ENCODE data around the gene CDC7.
"Not testable (repeated sequence)": the region's sequence is repeated elsewhere in the genome, so short reads cannot be mapped to it uniquely, and the experiment has no call there.

CDC7 gene

GRCh38 chr1:91500756-91501522 lies at the start of gene CDC7:
Gene CDC7, plus strand, starts transcription at chr1:91500851. Its CDS starts 866 bp downstream, at chr1:91501717.
- peak; percentile 17 for TF ChIP-seq CTCF (IDR thresholded peaks at IDR 0.05; ENCODE audit: insufficient read depth, low read depth, low read length, missing control alignments)
- DNase-seq (ENCODE audit: low read depth): peak; percentile 95
- H3K4me3 ChIP-seq (ENCODE audit: low read depth, low read length): peak within 1 kb of the TSS; percentile 88

GRCh38 chr1:91454136-91454535 lies 46.5 kb upstream of the CDC7 start:
- TF ChIP-seq CTCF (IDR thresholded peaks at IDR 0.05; ENCODE audit: insufficient read depth, low read depth, low read length, missing control alignments): no peak
- DNase-seq (ENCODE audit: low read depth): no peak

GRCh38 chr1:91455334-91455733 lies 45.3 kb upstream of the CDC7 start:
- H3K4me3 ChIP-seq (ENCODE audit: low read depth, low read length): no peak overlapping the region
- no peak for TF ChIP-seq CTCF (IDR thresholded peaks at IDR 0.05; ENCODE audit: insufficient read depth, low read depth, low read length, missing control alignments)
- no peak for DNase-seq (ENCODE audit: low read depth)

More at GRCh38 chr1:91454136-91454535, 46.5 kb upstream of the CDC7 start:
- no peak overlapping the region for H3K4me3 ChIP-seq (ENCODE audit: low read depth, low read length)

GRCh38 chr1:91455896-91456295 lies 44.8 kb upstream of the CDC7 start:
- DNase-seq (ENCODE audit: low read depth): no peak
- TF ChIP-seq CTCF (IDR thresholded peaks at IDR 0.05; ENCODE audit: insufficient read depth, low read depth, low read length, missing control alignments): no peak
- H3K4me3 ChIP-seq (ENCODE audit: low read depth, low read length): no peak overlapping the region

GRCh38 chr1:91465350-91465749 lies 35.3 kb upstream of the CDC7 start:
- H3K4me3 ChIP-seq (ENCODE audit: low read depth, low read length); DNase-seq (ENCODE audit: low read depth): not testable (repeated sequence)

- DNase-seq (ENCODE audit: low read depth): no peak
- H3K4me3 ChIP-seq (ENCODE audit: low read depth, low read length): no peak overlapping the region
- no peak for TF ChIP-seq CTCF (IDR thresholded peaks at IDR 0.05; ENCODE audit: insufficient read depth, low read depth, low read length, missing control alignments)
Observed at GRCh38 chr1:91476533-91477217, 24.0 kb upstream of the CDC7 start.

- DNase-seq (ENCODE audit: low read depth): no peak
- H3K4me3 ChIP-seq (ENCODE audit: low read depth, low read length): no peak overlapping the region
- no peak for TF ChIP-seq CTCF (IDR thresholded peaks at IDR 0.05; ENCODE audit: insufficient read depth, low read depth, low read length, missing control alignments)
Observed at GRCh38 chr1:91487469-91487868, 13.2 kb upstream of the CDC7 start.
